GM23338 (cell line): Measurements from ENCODE around the gene FRMPD1.

Source experiments
- EZH2 ChIP-seq: fragments of 200-600 bp; sonication (generic); IDR thresholded peaks from one replicate; pipeline ENCODE4 v1.8.0; 2017; ENCODE audit warnings: antibody characterized with exemption, mild to moderate bottlenecking, low read depth; ENCODE audit not compliant: unreplicated experiment
- EZH2phosphoT487 ChIP-seq: fragments of 200-600 bp; sonication (generic); IDR thresholded peaks from one replicate; pipeline ENCODE4 v1.8.1; 2018; ENCODE audit warnings: antibody characterized with exemption; ENCODE audit not compliant: unreplicated experiment
- NANOG ChIP-seq: IDR thresholded peaks from 2 replicates; pipeline ENCODE4 v1.6.1; 2016; ENCODE audit warnings: antibody characterized with exemption, borderline replicate concordance
- POLR2AphosphoS5 ChIP-seq: IDR thresholded peaks from 2 replicates; pipeline ENCODE4 v1.6.1; 2016; ENCODE audit warnings: antibody characterized with exemption, low read depth
- REST ChIP-seq: IDR thresholded peaks from one replicate; pipeline ENCODE4 v1.6.1; 2018; ENCODE audit warnings: antibody characterized with exemption; ENCODE audit not compliant: unreplicated experiment
- TF ChIP-seq, protein P1 (sequence below), 2 experiments: fragments of 200-600 bp in 1 of 2; sonication (generic) in 1 of 2; conservative IDR thresholded peaks; 2 replicates each; pipeline versions ENCODE4 v1.5.1 to v1.6.1; 2016 to 2017; ENCODE audit warnings: antibody characterized with exemption in 2 of 2, low read depth in 2 of 2, mild to moderate bottlenecking in 2 of 2, moderate library complexity in 1 of 2

- TF ChIP-seq, protein P1, sequence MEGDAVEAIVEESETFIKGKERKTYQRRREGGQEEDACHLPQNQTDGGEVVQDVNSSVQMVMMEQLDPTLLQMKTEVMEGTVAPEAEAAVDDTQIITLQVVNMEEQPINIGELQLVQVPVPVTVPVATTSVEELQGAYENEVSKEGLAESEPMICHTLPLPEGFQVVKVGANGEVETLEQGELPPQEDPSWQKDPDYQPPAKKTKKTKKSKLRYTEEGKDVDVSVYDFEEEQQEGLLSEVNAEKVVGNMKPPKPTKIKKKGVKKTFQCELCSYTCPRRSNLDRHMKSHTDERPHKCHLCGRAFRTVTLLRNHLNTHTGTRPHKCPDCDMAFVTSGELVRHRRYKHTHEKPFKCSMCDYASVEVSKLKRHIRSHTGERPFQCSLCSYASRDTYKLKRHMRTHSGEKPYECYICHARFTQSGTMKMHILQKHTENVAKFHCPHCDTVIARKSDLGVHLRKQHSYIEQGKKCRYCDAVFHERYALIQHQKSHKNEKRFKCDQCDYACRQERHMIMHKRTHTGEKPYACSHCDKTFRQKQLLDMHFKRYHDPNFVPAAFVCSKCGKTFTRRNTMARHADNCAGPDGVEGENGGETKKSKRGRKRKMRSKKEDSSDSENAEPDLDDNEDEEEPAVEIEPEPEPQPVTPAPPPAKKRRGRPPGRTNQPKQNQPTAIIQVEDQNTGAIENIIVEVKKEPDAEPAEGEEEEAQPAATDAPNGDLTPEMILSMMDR (conservative IDR thresholded peaks at IDR 0.05; ENCODE audit: low read depth in 2 of 2) = 0 out of 4 replicates have a peak, but pooled peaks of 1 of the 2 experiments have one; percentile 7
- peak; percentile 76 for TF ChIP-seq REST
- no peak for TF ChIP-seq EZH2phosphoT487
- TF ChIP-seq EZH2 = no peak
- TF ChIP-seq NANOG = no peak
- TF ChIP-seq POLR2AphosphoS5 = peak; percentile 92
Measured at GRCh38 chr9:37784616-37785483, 134.1 kb downstream of the FRMPD1 start, which contains the start of gene EXOSC3.
